NOMO-1 treated with DMSO at 0.1 percent for 48 hours (cell line): ENCODE measurements around the gene P3H2.

Experiments
- DNase-seq: peaks from one replicate; lab custom pipeline; 2025; ENCODE audit not compliant: unreplicated experiment; lab: John Stamatoyannopoulos, UW

Gene P3H2

DNA sequence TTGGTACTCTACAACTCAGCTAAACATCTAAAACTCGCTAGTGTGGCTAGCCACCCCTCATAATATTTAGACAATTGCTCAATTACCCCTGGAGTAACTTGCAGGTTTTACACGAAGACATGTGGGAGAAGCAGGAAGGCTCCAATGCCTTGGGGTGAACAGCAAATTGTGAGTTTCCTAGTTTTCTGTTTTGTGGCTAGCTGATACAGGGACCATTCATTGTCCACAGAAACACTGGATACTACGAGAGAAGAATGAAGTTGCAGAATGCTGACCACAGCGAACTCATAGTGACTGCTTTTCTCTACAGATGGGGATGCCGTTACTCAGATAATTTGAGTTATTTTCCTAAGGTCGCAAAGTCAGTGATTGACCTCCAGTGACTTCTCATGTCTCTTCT lies 212.9 kb downstream of the P3H2 start:
- no peak for DNase-seq
